ENCODE data around the gene SPATA12.
"Not testable (repeated sequence)": the region's sequence is repeated elsewhere in the genome, so short reads cannot be mapped to it uniquely, and the experiment has no call there.

Gene SPATA12

DNA sequence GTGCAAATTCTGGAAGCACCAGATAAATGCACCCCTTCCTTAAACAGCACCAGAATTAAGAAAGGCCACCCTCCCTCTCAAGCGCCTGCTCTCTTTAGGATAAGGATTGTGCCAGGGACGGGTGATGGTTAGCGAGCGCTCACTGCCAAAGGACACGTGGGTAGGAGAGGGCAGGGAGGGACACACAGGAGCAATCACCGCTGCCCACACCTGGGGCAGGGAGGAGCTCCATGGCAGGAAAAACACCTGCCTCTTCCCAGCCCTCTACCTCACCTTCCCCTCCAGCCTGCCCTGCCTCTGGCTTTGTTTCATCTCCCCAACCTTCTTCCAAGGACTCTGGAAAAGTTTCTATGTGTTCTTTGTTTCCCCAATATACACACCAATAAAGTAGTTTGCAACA lies 7.3 kb upstream of the SPATA12 start:
- DNase-seq, result no peak

DNA sequence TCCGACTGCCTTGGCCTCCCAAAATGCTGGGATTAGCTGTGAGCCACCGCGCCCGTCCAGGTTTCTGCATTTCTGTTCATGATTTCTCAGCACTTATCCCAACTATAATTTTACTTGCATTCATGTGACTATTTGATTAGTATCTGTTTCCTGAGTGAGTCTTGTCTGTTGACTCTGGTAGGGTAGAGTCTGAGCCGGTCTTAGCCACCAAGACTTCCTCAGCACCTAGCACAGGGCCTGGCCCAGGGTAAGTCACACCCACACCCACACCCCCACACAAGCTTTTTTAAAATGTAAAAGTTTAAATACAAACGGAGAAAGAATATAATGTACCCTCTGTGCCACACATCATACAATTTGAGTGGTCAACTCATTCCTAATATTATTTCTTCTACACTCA lies 3.1 kb upstream of the SPATA12 start:
- DNase-seq, result no peak

DNA sequence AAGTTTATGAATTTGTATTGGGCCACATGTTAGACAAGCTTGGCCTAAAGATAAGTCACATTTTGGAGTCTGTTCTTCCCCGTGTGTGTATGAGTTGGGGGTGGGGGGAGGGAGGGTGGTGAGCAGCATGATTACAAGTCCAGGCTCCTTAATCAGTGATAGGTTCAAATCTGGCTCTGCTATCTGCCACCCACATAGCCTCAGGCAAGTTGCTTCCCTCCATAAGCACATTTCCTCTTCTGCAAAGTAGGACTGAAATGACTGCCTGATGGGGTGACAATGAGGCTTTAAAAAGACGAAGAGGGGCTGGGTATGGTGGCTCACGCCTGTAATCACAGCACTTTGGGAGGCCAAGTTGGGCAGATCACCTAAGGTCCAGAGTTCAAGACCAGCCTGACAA lies 1.1 kb upstream of the SPATA12 start:
- no peak for DNase-seq

DNA sequence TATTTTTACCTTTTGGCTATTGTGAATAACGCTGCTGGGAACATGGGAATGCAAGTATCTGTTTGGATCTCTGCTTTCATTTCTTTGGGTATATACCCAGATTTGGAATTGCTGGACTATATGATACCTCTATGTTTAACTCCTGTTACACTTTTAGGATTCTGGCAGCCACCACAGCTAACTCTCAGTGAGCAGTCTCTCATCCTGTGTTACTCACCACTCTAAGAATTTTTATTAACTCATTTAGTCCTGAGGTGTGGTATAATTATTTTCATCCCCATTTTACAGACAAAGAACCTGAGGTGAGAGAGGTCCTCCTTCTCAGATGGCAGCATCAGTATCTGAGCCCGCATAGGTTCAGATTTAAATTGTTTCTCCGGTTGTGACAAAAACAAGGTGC lies 1.1 kb downstream of the SPATA12 start:
- DNase-seq, result no peak

DNA sequence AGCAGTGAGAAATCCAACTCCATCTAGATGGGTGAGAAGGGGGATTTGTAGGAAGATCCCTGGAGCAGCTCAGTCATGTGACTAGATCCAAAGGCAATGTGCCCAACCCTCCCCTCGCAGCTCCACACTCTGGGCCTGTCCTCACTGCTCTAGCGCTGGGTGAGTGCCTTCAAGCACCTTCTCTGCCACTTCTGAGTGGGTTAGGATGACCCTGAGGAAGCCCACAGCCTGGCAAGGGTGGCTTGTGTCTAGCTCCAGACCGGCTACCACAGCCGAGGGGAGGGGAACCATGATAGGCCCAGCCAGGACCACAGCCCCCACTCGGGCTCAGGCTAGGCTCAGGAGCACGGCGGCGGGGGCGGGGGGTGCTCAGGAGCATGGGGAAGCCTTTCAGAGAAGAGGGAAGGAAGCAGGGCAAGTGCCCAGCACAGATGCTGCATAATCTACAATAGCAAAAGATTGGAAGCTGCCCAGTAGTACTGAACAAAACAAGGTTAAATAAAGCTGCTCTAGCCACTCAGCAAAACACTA lies 1.7 kb downstream of the SPATA12 start:
- DNase-seq, result peak; percentile 6

DNA sequence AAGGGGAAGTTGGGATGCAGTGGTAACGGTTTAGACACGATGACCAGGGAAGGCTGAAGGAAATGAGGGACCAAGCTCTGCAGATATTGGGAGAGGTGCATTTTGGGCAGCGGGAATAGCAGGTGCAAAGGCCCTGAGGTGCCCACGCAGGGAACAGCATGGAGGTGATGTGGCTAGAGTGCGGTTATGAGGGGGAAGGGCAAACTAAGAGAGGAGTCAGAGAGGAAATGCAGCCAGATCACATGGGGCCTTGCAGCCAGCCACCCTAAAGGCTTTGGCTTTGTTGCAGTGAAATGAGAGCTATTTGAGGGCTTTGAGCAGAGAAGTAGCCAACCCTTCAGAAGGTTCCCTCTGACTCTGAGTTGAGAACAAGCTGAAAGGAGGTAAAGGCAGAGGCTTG lies 2.6 kb downstream of the SPATA12 start:
- no peak for DNase-seq

DNA sequence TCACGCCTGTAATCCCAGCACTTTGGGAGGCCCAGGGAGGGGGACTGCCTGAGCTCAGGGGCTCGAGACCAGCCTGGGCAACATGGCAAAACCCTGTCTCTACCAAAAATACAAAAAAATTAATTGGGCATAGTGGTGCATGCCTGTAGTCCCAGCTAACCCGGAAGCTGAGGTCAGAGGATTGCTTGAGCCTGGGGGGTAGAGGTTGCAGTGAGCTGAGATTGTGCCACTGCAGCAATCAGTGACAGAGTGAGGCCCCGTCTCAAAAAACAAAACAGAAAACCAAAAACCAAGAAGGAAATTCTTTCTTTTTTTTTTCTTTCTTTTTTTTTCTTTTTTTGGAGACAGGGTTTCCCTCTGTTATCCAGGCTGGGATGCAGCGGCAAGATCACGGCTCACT lies 3.5 kb downstream of the SPATA12 start:
- DNase-seq, result no peak

DNA sequence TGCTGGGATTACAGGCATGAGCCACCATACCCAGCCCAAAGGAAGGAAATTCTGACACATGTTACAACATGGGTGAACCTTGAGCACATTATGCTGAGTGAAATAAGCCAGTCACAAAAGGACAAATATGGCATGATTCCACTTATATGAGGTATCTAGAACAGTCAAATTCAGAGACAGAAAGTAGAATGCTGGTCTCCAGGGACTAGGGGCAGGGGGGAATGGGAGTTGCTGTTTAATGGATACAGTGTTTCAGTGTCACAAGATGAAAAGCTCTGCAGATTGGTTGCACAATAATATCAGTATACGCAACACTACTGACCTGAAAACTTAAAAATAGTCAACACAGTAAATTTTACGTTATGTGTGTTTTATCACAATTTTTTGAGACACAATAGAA lies 4.1 kb downstream of the SPATA12 start:
- DNase-seq, result no peak

DNA sequence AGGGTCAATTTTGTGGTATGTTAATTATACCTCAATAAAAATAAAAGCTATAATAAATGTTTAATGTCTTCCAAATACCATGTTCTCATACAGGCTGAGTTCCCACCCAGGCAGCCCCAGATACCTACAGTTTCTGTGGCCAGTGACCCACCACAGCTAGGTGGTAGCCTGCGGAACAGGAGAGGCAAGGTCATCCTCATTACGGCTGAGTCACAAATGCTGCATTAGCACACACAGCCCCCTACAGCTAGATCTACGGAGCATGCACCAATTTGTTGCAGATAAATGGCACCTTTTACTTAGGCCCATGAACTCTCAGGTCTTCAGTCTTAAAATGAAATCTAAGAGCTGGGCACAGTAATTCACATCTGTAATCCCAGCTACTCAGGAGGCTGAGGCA lies 5.1 kb downstream of the SPATA12 start:
- DNase-seq, result no peak

DNA sequence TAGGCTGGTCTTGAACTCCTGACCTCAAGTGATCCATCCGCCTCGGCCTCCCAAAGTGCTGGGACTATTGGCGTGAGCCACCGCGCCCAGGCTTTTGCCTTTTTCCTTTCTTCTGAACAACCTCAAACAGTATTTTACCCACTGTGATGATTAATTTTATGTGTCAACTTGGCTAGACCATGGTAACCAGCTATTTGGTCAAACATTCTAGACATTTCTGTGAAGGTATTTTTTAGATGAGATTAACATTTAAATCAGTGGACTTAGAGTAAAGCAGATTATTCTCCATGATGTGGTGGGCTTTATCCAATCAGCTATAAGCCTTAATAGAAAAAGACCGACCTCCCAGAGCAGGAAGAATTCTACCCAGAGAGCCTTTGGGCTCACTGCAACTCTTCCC lies 6.0 kb downstream of the SPATA12 start:
- peak; percentile 9 for DNase-seq

DNA sequence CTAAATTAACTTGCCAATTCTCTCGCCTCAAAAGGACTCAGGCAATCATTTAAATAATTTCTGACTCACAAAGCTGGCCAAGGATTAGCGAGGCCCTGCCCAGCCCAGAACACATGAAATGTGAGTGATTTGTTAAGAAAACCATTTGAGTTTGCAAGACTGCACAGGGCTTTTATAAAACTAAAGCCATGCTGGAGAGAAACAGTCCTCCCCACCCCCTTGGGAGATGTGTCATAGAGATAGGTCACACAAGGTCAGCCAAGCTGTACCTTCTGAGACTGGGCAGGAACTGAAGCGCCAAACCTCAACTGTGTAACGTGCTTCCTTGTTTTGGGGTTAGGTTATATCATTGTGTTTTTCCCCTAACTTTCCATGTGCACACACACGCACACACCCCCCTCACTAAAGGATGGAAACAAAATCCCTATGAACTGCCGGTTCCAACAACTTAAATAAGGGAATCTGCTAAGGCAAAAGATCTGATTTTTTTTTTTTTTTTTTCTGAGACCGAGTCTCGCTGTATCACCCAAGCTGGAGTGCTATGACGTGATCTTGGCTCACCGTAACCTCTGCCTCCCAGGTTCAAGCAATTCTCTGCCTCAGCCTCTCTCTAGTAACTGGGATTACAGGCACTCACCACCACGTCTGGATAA lies 8.1 kb downstream of the SPATA12 start:
- DNase-seq, result peak; percentile 4

DNA sequence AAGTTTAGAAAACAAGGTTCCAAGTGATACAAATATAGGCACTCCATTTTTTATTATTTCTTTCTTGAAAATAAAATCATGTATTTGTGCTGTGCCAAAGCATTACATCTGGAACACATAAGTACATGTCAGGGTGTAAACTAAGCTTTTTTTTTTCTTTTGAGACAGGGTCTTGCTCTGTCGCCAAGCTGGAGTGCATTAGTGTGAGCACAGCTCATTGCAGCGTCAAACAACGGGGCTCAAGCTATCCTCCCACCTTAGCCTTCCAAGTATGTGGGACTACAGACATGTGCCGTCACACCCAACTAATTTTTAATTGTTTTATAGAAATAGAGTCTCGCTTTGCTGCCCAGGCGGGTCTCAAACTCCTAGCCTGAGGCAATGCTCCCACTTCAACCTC lies 9.0 kb downstream of the SPATA12 start:
- DNase-seq, result no peak

DNA sequence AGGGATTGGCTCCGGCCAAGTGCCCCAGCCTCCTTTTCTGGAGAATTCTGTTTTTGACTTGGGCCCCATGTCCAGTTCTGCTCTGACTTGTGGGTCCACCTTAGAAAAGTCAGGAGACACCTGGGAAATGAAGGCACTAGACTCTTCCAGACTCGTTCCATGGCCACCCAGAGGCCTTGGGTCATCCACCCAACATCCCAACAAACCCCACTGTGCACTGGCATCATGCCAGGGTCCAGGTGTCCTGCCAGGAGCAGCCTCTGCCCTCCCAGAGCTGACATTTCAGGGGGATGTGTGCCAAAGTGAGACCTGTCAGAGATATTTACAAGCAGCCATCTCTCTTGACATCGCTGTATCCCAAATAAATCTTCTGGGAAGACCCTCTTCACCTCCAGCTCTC lies 13.2 kb downstream of the SPATA12 start:
- DNase-seq, result no peak

DNA sequence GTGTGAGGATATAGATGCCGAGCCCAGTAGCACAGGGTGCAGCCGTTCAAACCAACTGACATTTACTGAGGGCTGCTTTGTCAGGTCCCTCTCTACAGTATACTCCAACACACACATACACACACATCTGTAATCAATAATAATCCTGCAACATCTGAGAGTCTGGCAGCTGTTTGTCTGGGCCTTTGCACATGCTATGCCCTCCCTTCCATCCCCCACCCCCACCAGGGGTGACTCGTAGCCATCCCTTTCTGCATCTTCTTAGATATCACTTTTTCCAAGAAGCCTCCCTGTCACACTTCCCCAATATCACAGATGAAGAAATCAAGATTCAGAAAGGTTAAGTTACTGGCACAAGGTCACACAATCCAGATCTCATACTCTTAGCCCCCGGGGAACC lies 13.7 kb downstream of the SPATA12 start:
- DNase-seq, result no peak

DNA sequence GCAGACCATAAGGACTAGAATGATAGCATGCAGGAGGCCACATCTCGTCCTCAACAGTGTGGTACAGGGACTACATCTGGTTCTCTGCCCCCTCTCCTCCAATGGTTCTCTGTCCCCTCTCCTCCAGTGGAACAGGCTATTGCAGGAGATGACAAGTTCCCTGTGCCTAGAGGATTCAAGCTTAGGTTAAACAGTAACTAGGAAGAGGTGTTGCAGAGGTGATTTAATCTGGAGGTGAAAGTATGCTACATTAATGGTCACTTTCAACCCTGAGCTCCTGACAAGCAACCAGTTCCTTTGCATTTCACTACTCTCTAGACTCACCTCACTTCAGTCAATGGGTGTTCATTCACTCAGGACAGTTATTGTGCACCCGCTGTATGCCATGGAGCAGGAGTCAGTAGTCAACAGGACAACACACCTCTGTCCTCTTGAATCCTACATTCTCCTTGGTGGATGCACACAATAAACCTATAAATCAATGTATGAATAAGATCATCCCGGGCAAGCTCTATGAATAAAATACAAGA lies 16.0 kb downstream of the SPATA12 start:
- no peak for DNase-seq

DNA sequence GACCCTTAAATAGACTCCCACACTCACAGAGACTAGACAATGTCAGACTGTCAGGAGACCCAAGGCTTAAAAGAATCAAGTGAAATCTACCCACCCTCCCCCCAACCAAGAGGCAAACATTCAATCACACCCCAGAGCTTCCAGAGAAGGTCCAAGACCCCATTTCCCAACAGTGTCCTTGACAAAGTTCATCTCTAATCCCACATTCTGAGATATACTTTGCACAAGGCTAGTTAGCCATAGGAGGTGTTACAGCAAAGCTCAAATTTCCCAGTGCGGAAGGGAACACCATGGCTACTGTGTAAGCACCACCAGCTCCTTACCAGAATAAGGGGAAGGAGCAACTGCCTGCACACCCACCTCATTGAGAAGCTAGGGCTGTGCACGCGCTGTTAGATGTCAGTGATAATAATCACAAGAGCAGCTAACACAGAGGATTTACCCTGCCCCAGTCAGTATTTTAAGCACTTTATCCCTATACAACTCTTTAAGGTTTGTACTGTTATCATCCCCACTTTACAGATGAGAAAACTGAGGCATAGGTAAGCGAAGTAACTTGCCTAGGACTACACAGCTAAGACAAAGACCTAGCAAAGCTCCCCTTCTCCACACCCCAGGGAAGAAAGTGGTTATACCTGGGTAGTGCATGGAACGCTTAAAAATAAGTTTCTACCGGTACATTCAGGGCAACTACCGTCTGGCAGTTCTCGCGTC lies 17.3 kb downstream of the SPATA12 start:
- no peak for DNase-seq

DNA sequence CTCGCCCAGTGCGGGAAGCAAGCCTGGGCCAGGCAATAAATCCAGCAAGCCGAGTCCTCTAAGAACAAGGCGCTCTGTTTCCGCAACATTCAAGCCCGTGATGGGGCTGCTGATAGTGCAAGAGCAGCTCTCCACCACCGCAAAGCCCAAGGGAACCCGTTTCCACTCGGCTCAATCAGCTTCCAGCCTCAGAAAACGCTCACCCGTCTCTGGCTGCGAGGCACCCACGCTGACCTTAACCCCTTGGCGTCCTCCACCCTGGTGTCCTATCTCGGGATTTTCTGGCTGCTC lies 17.8 kb downstream of the SPATA12 start:
- peak; percentile 37 for DNase-seq

DNA sequence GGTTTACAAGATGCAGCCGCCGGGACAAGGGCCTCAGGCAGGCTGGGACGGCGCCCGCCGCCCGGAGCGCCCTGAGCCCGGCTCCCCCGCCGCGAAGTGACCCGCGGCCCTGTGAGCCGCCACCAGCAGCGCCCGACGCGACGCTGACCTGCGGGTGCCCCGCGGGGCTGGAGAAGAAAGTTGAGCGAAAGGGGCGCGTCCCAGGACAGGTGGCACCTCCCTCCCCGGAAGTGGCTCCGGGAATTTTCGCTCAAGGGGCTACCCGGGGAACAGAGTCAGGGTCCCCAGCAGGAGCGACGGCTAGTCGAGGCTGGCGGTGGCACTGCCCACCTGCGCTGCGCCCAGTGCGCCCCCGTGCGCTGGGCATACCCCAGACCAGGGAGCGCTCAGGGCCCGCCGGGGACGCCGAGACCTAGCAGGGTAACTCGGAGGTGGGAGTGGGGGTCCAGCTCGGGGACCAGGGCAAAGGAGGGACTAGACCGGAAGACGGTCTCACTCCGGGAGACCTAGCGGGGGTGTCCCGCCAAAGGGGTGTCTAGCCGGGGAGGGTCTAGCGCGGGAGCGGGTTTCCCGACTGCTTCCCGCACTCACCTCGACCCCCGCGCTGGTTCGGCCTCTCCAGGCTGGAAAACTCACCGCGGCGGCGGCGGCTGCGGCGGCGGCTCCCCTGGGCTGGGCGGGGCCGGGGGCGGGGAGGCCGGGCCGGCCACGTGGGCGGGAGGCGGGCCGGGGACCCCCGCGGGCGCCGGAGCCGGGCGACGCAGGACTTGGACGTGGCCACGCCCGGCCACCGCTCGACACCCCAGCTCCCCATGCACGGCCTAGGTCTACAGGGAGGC lies 18.4 kb downstream of the SPATA12 start:
- DNase-seq, result peak; percentile 44

DNA sequence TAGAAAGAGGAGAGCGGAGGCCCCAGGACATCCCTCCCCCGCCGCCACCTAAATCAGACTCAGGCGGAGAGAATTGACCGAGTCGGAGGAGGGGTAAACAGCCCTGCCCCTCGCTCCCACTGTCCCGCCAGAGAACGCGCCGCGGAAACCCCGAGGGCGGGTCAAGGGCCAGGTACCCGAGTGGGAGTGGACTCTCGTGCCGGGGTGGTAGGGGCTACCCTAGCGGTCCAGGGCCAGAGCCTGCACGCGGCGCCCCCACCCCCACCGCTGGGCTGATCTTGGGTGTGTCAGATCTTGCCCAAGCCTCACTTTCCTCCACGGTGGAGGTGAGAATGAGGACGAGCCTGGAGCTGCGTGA lies 19.0 kb downstream of the SPATA12 start:
- DNase-seq, result no peak

DNA sequence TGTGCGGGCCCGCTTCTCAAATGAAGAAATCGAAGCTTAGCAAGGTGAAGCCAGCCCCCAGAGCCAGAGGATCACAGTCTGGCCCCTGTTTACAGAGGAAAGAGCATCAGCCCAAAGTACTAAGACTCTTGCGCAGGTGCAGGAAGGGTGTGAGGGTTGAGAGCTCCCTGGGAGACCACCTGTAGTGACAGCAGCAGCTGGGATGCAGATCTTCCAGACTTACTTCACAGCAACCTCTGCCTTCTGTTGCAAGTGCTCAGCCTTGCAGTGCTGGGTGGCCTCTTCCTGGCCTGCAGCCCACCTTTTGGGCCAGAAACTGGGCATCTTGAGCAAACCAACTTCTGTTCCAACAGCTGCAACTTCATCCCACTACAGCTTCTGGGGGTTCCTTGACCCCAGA lies 19.7 kb downstream of the SPATA12 start:
- no peak for DNase-seq

DNA sequence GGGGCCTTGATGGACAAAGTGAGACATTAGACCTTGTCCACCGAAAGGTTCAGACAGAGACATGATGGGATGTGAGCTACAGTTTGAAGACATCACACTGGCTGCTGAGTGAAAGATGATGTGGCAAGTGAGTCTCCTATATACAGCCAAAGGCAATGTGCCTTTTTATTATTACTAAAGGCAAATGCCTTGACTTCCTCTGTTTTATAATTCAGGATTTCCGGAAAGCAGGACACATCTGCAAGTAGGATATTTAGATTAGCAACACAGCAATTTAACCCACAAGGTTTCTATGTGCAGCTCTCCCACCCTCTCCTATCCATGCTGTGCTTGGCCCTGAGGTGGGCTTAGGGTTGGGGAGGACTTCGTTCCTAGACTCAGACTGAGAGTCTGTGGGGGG lies 20.7 kb downstream of the SPATA12 start:
- DNase-seq, result no peak

DNA sequence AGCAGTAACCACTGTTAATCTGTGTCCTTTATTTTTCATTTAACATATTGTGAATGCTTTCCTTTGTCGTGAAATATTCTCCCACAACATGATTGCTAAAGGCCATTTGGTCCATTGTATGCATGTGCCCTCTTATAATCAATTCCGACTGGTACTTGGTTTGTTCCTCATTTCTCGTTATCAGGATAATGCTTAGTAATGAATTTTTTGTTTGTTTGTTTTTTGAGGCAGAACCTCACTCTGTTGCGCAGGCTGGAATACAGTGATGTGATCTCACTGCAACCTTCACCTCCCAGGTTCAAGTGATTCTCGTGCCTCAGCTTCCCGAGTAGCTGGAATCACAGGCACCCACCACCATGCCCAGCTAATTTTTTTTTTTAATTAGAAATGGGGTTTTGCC lies 22.0 kb downstream of the SPATA12 start:
- DNase-seq, result no peak

DNA sequence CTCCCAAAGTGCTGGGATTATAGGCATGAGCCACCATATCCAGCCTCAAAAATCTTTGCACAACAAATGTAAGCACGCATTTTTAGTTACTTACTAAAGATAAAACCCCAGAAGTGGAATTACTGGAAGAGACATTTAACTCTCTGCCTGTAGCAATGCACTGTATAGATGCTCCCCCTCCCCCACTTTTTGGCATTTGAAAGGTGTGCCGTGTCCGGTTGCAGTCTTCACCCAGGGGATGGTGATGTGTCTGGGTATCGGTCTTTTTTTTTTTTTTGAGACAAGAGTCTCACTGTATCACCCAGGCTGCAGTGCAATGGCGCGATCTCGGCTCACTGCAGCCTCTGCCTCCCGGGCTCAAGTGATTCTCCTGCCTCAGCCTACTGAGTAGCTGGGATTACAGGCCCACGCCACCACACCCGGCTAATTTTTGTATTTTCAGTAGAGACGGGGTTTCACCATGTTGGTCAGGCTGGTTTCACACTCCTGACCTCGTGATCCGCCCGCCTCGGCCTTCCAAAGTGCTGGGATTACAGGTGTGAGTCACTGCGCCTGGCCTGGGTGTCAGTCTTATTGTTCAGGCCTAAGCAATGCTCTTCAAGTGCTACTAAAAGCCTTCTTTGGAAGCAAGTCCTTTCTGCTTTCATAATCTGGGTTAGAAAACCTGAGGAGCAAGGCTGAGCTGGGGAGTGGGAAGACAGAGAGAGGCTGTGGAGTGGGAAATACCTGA lies 23.0 kb downstream of the SPATA12 start:
- not testable (repeated sequence) for DNase-seq

All from NCI-H82 (cell line).